Stimulated activated CD8-positive, alpha-beta memory T cell treated with anti-CD3 and anti-CD28 coated beads, Interleukin-15, amount 100 ng/mL, for 24 hours (primary cell): ENCODE measurements around the gene DLG3.

Experiments used
- DNase-seq: peaks from one replicate; pipeline ENCODE4 v3.0.0-alpha.2; 2020; ENCODE audit warnings: low read depth

The DLG3 gene

GRCh38 chrX:70525733-70526132, 81.1 kb downstream of the DLG3 start:
- no peak for DNase-seq

GRCh38 chrX:70527053-70527452, 82.4 kb downstream of the DLG3 start:
- DNase-seq, result no peak

- no peak for DNase-seq
Observed at GRCh38 chrX:70527610-70528345, 83.1 kb downstream of the DLG3 start.

GRCh38 chrX:70535198-70535597, 90.6 kb downstream of the DLG3 start:
- DNase-seq, result no peak

GRCh38 chrX:70549429-70549828, 104.8 kb downstream of the DLG3 start:
- DNase-seq, result no peak

- DNase-seq, result no peak
Observed at GRCh38 chrX:70552130-70552704, 107.6 kb downstream of the DLG3 start.

GRCh38 chrX:70553516-70553915, 108.9 kb downstream of the DLG3 start:
- no peak for DNase-seq

GRCh38 chrX:70554081-70554480, 109.4 kb downstream of the DLG3 start:
- DNase-seq, result no peak

- no peak for DNase-seq
Observed at GRCh38 chrX:70554523-70554922, 109.9 kb downstream of the DLG3 start.

GRCh38 chrX:70554948-70555347, 110.3 kb downstream of the DLG3 start:
- no peak for DNase-seq
